Measurements from ENCODE around the gene CELF2.

CELF2 gene

DNA sequence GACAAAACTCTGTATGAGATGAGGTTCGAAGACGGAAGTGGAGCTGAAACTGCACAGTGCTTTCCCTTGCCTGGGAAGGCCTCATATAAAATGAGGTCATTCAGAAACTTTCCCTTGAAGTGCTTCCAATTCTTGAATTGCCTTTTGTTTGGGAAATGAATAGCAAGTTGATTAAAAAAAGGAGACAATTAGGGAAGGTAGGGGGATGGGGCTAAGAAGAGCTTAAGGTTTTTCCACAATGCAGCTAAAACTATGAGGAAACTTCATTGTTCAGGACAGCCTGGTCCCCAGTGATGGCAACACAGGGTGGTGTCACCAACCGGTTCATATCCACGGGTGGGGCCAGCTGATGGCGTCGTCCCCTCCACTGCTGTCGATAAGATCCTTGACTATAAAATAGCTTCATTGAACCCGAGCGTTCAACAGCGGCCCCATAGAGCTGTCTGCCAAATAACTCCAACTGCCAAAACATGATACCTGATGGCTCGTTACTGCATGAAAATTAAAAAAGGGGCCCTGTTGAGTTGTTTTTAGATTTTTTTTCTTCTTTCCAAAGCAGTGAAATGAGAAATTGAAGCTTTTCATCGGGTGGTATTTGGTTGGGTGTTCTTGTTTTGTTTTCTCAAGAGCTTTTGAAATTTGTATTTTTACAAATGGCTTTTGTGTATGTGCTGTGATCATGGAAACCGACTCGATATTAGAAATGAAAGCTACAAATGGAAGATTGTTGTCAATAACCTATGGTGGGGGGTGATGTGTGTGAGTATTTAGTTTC lies 2.8 kb upstream of the CELF2 start:
- Histone ChIP-seq H3K27ac (ENCODE audit: low read depth, low read length) (no peak overlapping the region), H3K4me1 (ENCODE audit: control insufficient read depth, low read depth, low read length) (no peaks in the 10 kb centered on the region)

DNA sequence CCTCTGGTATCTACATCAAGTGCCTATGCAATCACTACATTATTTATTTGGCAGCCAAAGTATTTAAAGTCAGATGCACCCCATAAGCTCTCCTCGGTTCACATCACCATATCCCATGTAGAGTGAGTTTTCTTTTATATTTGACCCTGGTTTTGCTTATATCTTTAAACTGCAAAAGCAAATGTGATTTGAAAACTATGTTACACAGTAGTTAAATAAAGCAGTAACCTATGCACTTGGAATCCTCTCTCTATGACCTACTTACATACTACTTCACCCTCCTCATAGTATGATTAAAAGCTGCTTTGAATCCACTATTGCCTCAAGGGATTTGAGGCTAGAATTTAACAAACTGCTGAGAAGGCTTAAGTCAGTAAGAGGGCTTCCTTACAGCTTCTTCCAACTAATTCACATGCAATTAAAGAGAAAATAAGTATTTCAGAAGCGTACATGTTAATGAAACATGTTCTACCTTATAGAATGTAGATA lies 2.2 kb upstream of the CELF2 start:
- H3K4me2 ChIP-seq (ENCODE audit: low read length), result no peak overlapping the region
- no CpG with 5 or more reads among the region's 2 CpGs for WGBS (ENCODE audit: extremely low coverage, insufficient coverage, low lambda C conversion rate)
- H2AK5ac ChIP-seq (ENCODE audit: low read length), result no peak overlapping the region
- H3K4ac ChIP-seq (ENCODE audit: low read depth, low read length), result no peak overlapping the region
- H3K23ac ChIP-seq (ENCODE audit: low read length), result no peak overlapping the region
- H2BK5ac ChIP-seq (ENCODE audit: low read length), result no peak overlapping the region
- no peak overlapping the region for H3K4me3 ChIP-seq (ENCODE audit: low read length)
- H3K36me3 ChIP-seq (ENCODE audit: control insufficient read depth, insufficient read depth, low read length), result no peaks in the 10 kb centered on the region
- no peak overlapping the region for H3K56ac ChIP-seq (ENCODE audit: low read length)
- H3K27ac ChIP-seq (ENCODE audit: low read depth, low read length), result no peak overlapping the region
- no peak overlapping the region for H2BK120ac ChIP-seq (ENCODE audit: low read depth, low read length)
- DNase-seq, result no peak
- H3K27me3 ChIP-seq (ENCODE audit: insufficient read depth, low read length, poor library complexity), result peaks cover 2% of the 10 kb centered on the region
- H3K79me2 ChIP-seq (ENCODE audit: control insufficient read depth, insufficient read depth, low read length), result no peaks in the 10 kb centered on the region
- H3K18ac ChIP-seq (ENCODE audit: low read length), result no peak overlapping the region
- no peak overlapping the region for H2BK15ac ChIP-seq (replicated peaks; ENCODE audit: low read depth)
- no peaks in the 10 kb centered on the region for H3K4me1 ChIP-seq (ENCODE audit: control insufficient read depth, low read depth, low read length)
- H3K79me1 ChIP-seq (ENCODE audit: low read length), result no peaks in the 10 kb centered on the region
- H4K5ac ChIP-seq (ENCODE audit: low read length), result no peak overlapping the region
- no peak overlapping the region for H4K8ac ChIP-seq (ENCODE audit: low read depth, low read length)
- no peak overlapping the region for H3K9ac ChIP-seq (ENCODE audit: low read length)

More for the DNA sequence above, 2.8 kb upstream of the CELF2 start:
- no peak overlapping the region for H3K4me3 ChIP-seq (ENCODE audit: low read length)
- no peak overlapping the region for H3K56ac ChIP-seq (ENCODE audit: low read length)
- no peak overlapping the region for H3K9ac ChIP-seq (ENCODE audit: low read length)
- H3K4me2 ChIP-seq (ENCODE audit: low read length), result no peak overlapping the region
- no peak overlapping the region for H3K18ac ChIP-seq (ENCODE audit: low read length)
- no peaks in the 10 kb centered on the region for H3K36me3 ChIP-seq (ENCODE audit: control insufficient read depth, insufficient read depth, low read length)
- no peak overlapping the region for H3K23ac ChIP-seq (ENCODE audit: low read length)
- no peak overlapping the region for H2BK120ac ChIP-seq (ENCODE audit: low read depth, low read length)
- no peak overlapping the region for H2BK5ac ChIP-seq (ENCODE audit: low read length)
- no peaks in the 10 kb centered on the region for H3K79me2 ChIP-seq (ENCODE audit: control insufficient read depth, insufficient read depth, low read length)
- H3K4ac ChIP-seq (ENCODE audit: low read depth, low read length), result no peak overlapping the region
- no peak for DNase-seq
- H4K5ac ChIP-seq (ENCODE audit: low read length), result no peak overlapping the region
- no CpG with 5 or more reads among the region's 14 CpGs for WGBS (ENCODE audit: extremely low coverage, insufficient coverage, low lambda C conversion rate)
- H3K79me1 ChIP-seq (ENCODE audit: low read length), result no peaks in the 10 kb centered on the region
- no peak overlapping the region for H2AK5ac ChIP-seq (ENCODE audit: low read length)
- H3K27me3 ChIP-seq (ENCODE audit: insufficient read depth, low read length, poor library complexity), result peaks cover 2% of the 10 kb centered on the region
- no peak overlapping the region for H2BK15ac ChIP-seq (replicated peaks; ENCODE audit: low read depth)
- H4K8ac ChIP-seq (ENCODE audit: low read depth, low read length), result no peak overlapping the region

DNA sequence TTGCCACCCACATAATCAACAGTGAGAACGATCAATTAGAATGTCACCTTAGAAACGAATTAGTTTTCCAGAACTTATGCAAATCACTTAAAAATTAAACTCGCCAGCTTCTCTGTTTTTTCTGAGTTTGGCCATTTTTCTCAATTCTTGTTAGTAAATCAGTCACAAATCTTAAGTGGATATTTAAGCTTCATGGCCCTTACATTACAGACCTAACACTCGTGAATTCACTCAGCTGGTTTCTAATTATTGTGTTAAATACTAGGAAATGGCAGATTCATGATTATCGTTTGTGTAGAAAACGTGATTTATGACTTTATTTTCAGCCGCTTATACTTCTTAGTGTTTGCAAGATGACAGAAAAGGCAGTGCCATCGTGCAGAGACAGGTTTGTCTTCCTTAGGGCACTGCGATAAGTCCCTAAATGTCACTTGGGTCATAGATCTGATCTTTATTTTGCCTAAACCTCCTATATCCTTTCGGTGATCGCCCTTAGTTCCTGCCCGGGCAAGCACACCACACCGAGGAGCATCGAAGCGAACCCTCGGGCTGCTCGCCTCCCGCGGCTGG lies 587 bp upstream of the CELF2 start:
- Histone ChIP-seq H4K5ac (ENCODE audit: low read length) (no peak overlapping the region), H3K4ac (ENCODE audit: low read depth, low read length) (peak overlapping the region; percentile 49), H3K18ac (ENCODE audit: low read length) (peak overlapping the region; percentile 33), H2AK5ac (ENCODE audit: low read length) (no peak overlapping the region), H3K23ac (ENCODE audit: low read length) (no peak overlapping the region), H3K56ac (ENCODE audit: low read length) (peak overlapping the region; percentile 70), H3K4me3 (ENCODE audit: low read length) (peak overlapping the region; percentile 1), H4K8ac (ENCODE audit: low read depth, low read length) (no peak overlapping the region), H2BK5ac (ENCODE audit: low read length) (no peak overlapping the region), H2BK120ac (ENCODE audit: low read depth, low read length) (peak overlapping the region; percentile 62), H3K79me1 (ENCODE audit: low read length) (no peaks in the 10 kb centered on the region), H3K4me2 (ENCODE audit: low read length) (peak overlapping the region; percentile 45), H3K27ac (ENCODE audit: low read depth, low read length) (peak overlapping the region; percentile 93), H3K9ac (ENCODE audit: low read length) (peak overlapping the region; percentile 62), H2BK15ac (replicated peaks; ENCODE audit: low read depth) (no peak overlapping the region), H3K27me3 (ENCODE audit: insufficient read depth, low read length, poor library complexity) (peaks cover 2% of the 10 kb centered on the region), H3K4me1 (ENCODE audit: control insufficient read depth, low read depth, low read length) (peaks cover 2% of the 10 kb centered on the region), H3K36me3 (ENCODE audit: control insufficient read depth, insufficient read depth, low read length) (no peaks in the 10 kb centered on the region), H3K79me2 (ENCODE audit: control insufficient read depth, insufficient read depth, low read length) (no peaks in the 10 kb centered on the region)
- no CpG with 5 or more reads among the region's 19 CpGs for WGBS (ENCODE audit: extremely low coverage, insufficient coverage, low lambda C conversion rate)
- DNase-seq, result no peak

GRCh38 chr10:11018432-11018841 lies 765 bp downstream of the CELF2 start:
- Histone ChIP-seq H3K56ac (ENCODE audit: low read length) (peak overlapping the region; percentile 87), H3K27me3 (ENCODE audit: insufficient read depth, low read length, poor library complexity) (peaks cover 2% of the 10 kb centered on the region)

GRCh38 chr10:11018855-11019631 lies 1.4 kb downstream of the CELF2 start:
- no peak overlapping the region for H2BK15ac ChIP-seq (replicated peaks; ENCODE audit: low read depth)
- H3K4me3 ChIP-seq (ENCODE audit: low read length), result peak overlapping the region; percentile 39
- H3K4ac ChIP-seq (ENCODE audit: low read depth, low read length), result no peak overlapping the region
- H3K79me2 ChIP-seq (ENCODE audit: control insufficient read depth, insufficient read depth, low read length), result no peaks in the 10 kb centered on the region
- no peak overlapping the region for H4K8ac ChIP-seq (ENCODE audit: low read depth, low read length)
- H3K18ac ChIP-seq (ENCODE audit: low read length), result peak overlapping the region; percentile 97
- no CpG with 5 or more reads among the region's 11 CpGs for WGBS (ENCODE audit: extremely low coverage, insufficient coverage, low lambda C conversion rate)
- peaks cover 4% of the 10 kb centered on the region for H3K4me1 ChIP-seq (ENCODE audit: control insufficient read depth, low read depth, low read length)
- no peak overlapping the region for H2BK120ac ChIP-seq (ENCODE audit: low read depth, low read length)
- no peaks in the 10 kb centered on the region for H3K79me1 ChIP-seq (ENCODE audit: low read length)
- DNase-seq, result no peak
- no peaks in the 10 kb centered on the region for H3K36me3 ChIP-seq (ENCODE audit: control insufficient read depth, insufficient read depth, low read length)
- no peak overlapping the region for H3K23ac ChIP-seq (ENCODE audit: low read length)
- no peak overlapping the region for H2BK5ac ChIP-seq (ENCODE audit: low read length)
- peaks cover 2% of the 10 kb centered on the region for H3K27me3 ChIP-seq (ENCODE audit: insufficient read depth, low read length, poor library complexity)
- no peak overlapping the region for H3K27ac ChIP-seq (ENCODE audit: low read depth, low read length)
- H2AK5ac ChIP-seq (ENCODE audit: low read length), result no peak overlapping the region
- H3K9ac ChIP-seq (ENCODE audit: low read length), result peak overlapping the region; percentile 48
- peak overlapping the region; percentile 56 for H3K4me2 ChIP-seq (ENCODE audit: low read length)
- peak overlapping the region; percentile 87 for H3K56ac ChIP-seq (ENCODE audit: low read length)
- H4K5ac ChIP-seq (ENCODE audit: low read length), result no peak overlapping the region

More at GRCh38 chr10:11018432-11018841, 765 bp downstream of the CELF2 start:
- Histone ChIP-seq H3K4me3 (ENCODE audit: low read length) (peak overlapping the region; percentile 39), H3K4me1 (ENCODE audit: control insufficient read depth, low read depth, low read length) (peaks cover 4% of the 10 kb centered on the region), H3K18ac (ENCODE audit: low read length) (peak overlapping the region; percentile 97), H4K8ac (ENCODE audit: low read depth, low read length) (peak overlapping the region; percentile 70), H2BK15ac (replicated peaks; ENCODE audit: low read depth) (no peak overlapping the region), H3K4me2 (ENCODE audit: low read length) (peak overlapping the region; percentile 56), H3K27ac (ENCODE audit: low read depth, low read length) (peak overlapping the region; percentile 82), H3K79me2 (ENCODE audit: control insufficient read depth, insufficient read depth, low read length) (no peaks in the 10 kb centered on the region), H3K79me1 (ENCODE audit: low read length) (no peaks in the 10 kb centered on the region), H3K9ac (ENCODE audit: low read length) (peak overlapping the region; percentile 71), H2AK5ac (ENCODE audit: low read length) (no peak overlapping the region), H3K36me3 (ENCODE audit: control insufficient read depth, insufficient read depth, low read length) (no peaks in the 10 kb centered on the region), H4K5ac (ENCODE audit: low read length) (no peak overlapping the region), H3K4ac (ENCODE audit: low read depth, low read length) (peak overlapping the region; percentile 63), H3K23ac (ENCODE audit: low read length) (no peak overlapping the region), H2BK5ac (ENCODE audit: low read length) (no peak overlapping the region), H2BK120ac (ENCODE audit: low read depth, low read length) (peak overlapping the region; percentile 5)
- WGBS (ENCODE audit: extremely low coverage, insufficient coverage, low lambda C conversion rate), result no CpG with 5 or more reads among the region's 57 CpGs
- DNase-seq, result no peak
